Loucy (cell line): ENCODE data around the gene BHLHE40.

Experiments used
- H2AFZ ChIP-seq: fragments of 200-600 bp; sonication (generic); 2 replicates; pipeline ENCODE4 v1.6.0; 2016; ENCODE audit warnings: antibody characterized with exemption, mild to moderate bottlenecking, low read length, moderate library complexity
- H3F3A ChIP-seq: fragments of 200-600 bp; 2 replicates; pipeline ENCODE4 v1.6.0; 2016; ENCODE audit warnings: antibody characterized with exemption, low read depth, mild to moderate bottlenecking
- H3K27me3 ChIP-seq: fragments of 200-600 bp; sonication (generic); 2 replicates; pipeline ENCODE4 v1.6.1; 2014; ENCODE audit warnings: low read length, mild to moderate bottlenecking; ENCODE audit not compliant: insufficient read depth, poor library complexity, severe bottlenecking
- H3K36me3 ChIP-seq: fragments of 200-600 bp; sonication (generic); 2 replicates; pipeline ENCODE4 v1.6.1; 2016; ENCODE audit warnings: low read length; ENCODE audit not compliant: insufficient read depth
- H3K4me1 ChIP-seq: fragments of 200-600 bp; sonication (generic); 2 replicates; pipeline ENCODE4 v1.5.1; 2014; ENCODE audit warnings: low read length, mild to moderate bottlenecking; ENCODE audit not compliant: insufficient read depth, poor library complexity, severe bottlenecking
- H3K4me2 ChIP-seq: fragments of 200-600 bp; sonication (generic); 2 replicates; pipeline ENCODE4 v1.6.0; 2014; ENCODE audit warnings: antibody characterized with exemption, low read length, low read depth, mild to moderate bottlenecking; ENCODE audit not compliant: poor library complexity, severe bottlenecking
- H3K4me3 ChIP-seq: fragments of 200-600 bp; sonication (generic); 2 replicates; pipeline ENCODE4 v1.5.1; 2014; ENCODE audit warnings: low read length, mild to moderate bottlenecking, mixed read lengths; ENCODE audit not compliant: poor library complexity, severe bottlenecking
- H3K79me2 ChIP-seq: fragments of 200-600 bp; sonication (generic); 2 replicates; pipeline ENCODE4 v1.6.1; 2014; ENCODE audit warnings: low read length; ENCODE audit not compliant: insufficient read depth
- H3K9ac ChIP-seq: fragments of 200-600 bp; sonication (generic); 2 replicates; pipeline ENCODE4 v1.6.0; 2014; ENCODE audit warnings: mild to moderate bottlenecking, low read depth, low read length, moderate library complexity; ENCODE audit not compliant: poor library complexity, severe bottlenecking
- H3K9me2 ChIP-seq: fragments of 200-600 bp; sonication (generic); replicated peaks from 2 replicates; pipeline ENCODE4 v1.6.1; 2016; ENCODE audit warnings: low read depth, low read length, mixed read lengths
- H3K9me3 ChIP-seq: fragments of 200-600 bp; sonication (generic); 2 replicates; pipeline ENCODE4 v1.6.1; 2014; ENCODE audit warnings: mild to moderate bottlenecking, antibody characterized with exemption, low read length, low read depth; ENCODE audit not compliant: insufficient read depth
- H4K20me1 ChIP-seq: fragments of 200-600 bp; sonication (generic); 2 replicates; pipeline ENCODE4 v1.6.0; 2014; ENCODE audit warnings: antibody characterized with exemption, low read length, mild to moderate bottlenecking; ENCODE audit not compliant: insufficient read depth, poor library complexity, severe bottlenecking
- EZH2phosphoT487 ChIP-seq: fragments of 200-600 bp; IDR thresholded peaks from 2 replicates; pipeline ENCODE4 v1.6.1; 2018; ENCODE audit warnings: antibody characterized with exemption, mild to moderate bottlenecking, moderate library complexity, borderline replicate concordance
- TF ChIP-seq, protein P1 (sequence below): fragments of 200-600 bp; sonication (generic); conservative IDR thresholded peaks from 2 replicates; pipeline ENCODE4 v1.5.1; 2014; ENCODE audit warnings: mild to moderate bottlenecking, antibody characterized with exemption, low read length

Gene BHLHE40

DNA sequence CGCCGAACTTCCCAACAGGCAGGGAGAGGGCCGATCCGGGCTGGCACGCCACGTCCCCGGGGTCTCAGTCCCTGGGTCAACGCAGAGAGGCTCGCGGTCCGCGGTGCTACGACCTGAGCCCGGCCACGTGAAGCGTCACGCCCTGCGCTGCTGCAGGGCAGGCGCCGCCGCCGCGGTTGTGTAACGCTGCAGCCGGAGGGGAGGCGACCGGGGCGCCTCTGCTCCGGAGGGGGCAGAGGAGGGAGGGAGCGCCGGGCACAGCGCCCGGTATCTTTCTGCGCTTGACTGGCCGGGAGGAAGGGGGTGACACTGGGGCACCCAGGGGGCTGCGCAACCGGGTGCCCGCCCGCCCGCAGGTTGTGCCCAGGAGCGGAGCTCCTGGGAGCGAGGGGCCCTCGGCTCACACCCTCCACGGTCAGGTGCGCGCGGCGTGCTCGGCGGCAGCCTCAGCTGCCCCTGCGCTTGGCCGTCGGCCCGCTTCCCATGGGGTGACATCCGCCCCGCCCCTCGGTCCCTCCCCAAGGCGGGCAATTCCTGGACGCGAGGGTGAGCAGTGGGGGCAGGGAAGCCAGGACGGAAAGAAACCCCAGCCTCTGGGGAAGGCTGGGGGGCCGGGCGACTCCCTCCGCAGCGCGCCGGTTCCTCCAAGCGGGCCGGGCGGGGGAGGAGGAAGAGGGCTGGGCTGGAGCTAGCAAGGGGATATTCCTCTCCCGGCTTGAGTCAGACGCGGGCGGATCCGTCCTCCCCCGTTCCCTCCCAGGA, 852 bp upstream of the BHLHE40 start:
- Histone ChIP-seq H3K27me3 (no peaks in the 10 kb centered on the region), H3K36me3 (peaks cover 17% of the 10 kb centered on the region; the same call in 1 of the 2 replicates), H2AFZ (peak overlapping the region; percentile 80)

DNA sequence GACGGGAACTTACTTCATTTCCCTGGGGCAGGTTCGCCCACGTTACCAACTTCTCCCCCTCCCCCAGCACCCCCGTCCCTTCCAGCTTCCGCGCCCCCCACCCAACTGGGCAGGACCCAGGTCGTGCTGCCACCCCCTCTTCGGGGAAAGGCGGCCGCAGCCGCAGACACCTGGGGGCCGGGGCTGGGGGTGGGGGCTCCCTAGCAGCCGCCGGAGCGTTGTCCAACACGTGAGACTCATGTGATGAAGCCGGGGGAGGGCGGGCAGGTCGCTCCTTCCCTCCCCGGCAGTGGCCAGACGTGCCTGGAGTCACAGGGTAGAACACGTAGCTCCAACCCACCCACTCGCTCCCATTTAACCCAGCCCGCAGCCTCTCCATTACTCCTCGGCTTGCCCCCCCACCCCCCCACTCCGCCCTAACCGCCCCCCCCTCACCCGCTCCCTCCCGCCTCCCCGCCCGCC, 240 bp upstream of the BHLHE40 start:
- peak overlapping the region; percentile 80; the same call in 1 of the 2 replicates for H2AFZ ChIP-seq
- TF ChIP-seq EZH2phosphoT487 = no peak
- TF ChIP-seq, protein P1, sequence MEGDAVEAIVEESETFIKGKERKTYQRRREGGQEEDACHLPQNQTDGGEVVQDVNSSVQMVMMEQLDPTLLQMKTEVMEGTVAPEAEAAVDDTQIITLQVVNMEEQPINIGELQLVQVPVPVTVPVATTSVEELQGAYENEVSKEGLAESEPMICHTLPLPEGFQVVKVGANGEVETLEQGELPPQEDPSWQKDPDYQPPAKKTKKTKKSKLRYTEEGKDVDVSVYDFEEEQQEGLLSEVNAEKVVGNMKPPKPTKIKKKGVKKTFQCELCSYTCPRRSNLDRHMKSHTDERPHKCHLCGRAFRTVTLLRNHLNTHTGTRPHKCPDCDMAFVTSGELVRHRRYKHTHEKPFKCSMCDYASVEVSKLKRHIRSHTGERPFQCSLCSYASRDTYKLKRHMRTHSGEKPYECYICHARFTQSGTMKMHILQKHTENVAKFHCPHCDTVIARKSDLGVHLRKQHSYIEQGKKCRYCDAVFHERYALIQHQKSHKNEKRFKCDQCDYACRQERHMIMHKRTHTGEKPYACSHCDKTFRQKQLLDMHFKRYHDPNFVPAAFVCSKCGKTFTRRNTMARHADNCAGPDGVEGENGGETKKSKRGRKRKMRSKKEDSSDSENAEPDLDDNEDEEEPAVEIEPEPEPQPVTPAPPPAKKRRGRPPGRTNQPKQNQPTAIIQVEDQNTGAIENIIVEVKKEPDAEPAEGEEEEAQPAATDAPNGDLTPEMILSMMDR = no peak
- peaks cover 22% of the 10 kb centered on the region; the same call in 1 of the 2 replicates for H3K36me3 ChIP-seq
- no peaks in the 10 kb centered on the region for H3K27me3 ChIP-seq
- peak overlapping the region; percentile 96 for H3K9ac ChIP-seq
- peaks cover 45% of the 10 kb centered on the region for H3K4me1 ChIP-seq
- peak overlapping the region; percentile 98 for H3K4me2 ChIP-seq
- no peaks in the 10 kb centered on the region for H3K9me3 ChIP-seq
- peaks cover 28% of the 10 kb centered on the region for H4K20me1 ChIP-seq
- H3F3A ChIP-seq = peaks cover 7% of the 10 kb centered on the region; the same call in 1 of the 2 replicates
- no peaks in the 10 kb centered on the region for H3K9me2 ChIP-seq
- H3K79me2 ChIP-seq = peaks cover 46% of the 10 kb centered on the region
- H3K4me3 ChIP-seq = peak overlapping the region; percentile 88

More for the DNA sequence above, 852 bp upstream of the BHLHE40 start:
- peaks cover under 1% of the 10 kb centered on the region; the same call in 1 of the 2 replicates for H3F3A ChIP-seq
- H4K20me1 ChIP-seq = peaks cover 23% of the 10 kb centered on the region
- no peaks in the 10 kb centered on the region for H3K9me2 ChIP-seq
- TF ChIP-seq, protein P1 = 0 out of 2 replicates have a peak, but pooled peaks have one; percentile 14
- no peak for TF ChIP-seq EZH2phosphoT487
- peaks cover 39% of the 10 kb centered on the region for H3K4me1 ChIP-seq
- H3K79me2 ChIP-seq = peaks cover 40% of the 10 kb centered on the region
- peak overlapping the region; percentile 88 for H3K4me3 ChIP-seq
- peak overlapping the region; percentile 98 for H3K4me2 ChIP-seq
- H3K9ac ChIP-seq = peak overlapping the region; percentile 96
- H3K9me3 ChIP-seq = no peaks in the 10 kb centered on the region

GRCh38 chr3:4980229-4981203, 1.3 kb downstream of the BHLHE40 start:
- Histone ChIP-seq H3K27me3 (no peaks in the 10 kb centered on the region), H4K20me1 (peaks cover 34% of the 10 kb centered on the region), H3K4me3 (peak overlapping the region; percentile 79), H3K79me2 (peaks cover 59% of the 10 kb centered on the region), H3F3A (peaks cover 12% of the 10 kb centered on the region), H3K9ac (peak overlapping the region; percentile 90), H3K9me2 (no peaks in the 10 kb centered on the region), H3K36me3 (peaks cover 22% of the 10 kb centered on the region; the same call in 1 of the 2 replicates), H3K9me3 (no peaks in the 10 kb centered on the region), H3K4me2 (peak overlapping the region; percentile 97), H3K4me1 (peaks cover 55% of the 10 kb centered on the region), H2AFZ (peak overlapping the region; percentile 66; the same call in 1 of the 2 replicates)
- TF ChIP-seq, protein P1 = peak; percentile 89
- no peak for TF ChIP-seq EZH2phosphoT487
